HEK293 (cell line): ENCODE measurements around the gene ICAM3.

Experiments
- BCL11B ChIP-seq: fragments of 450-650 bp; formaldehyde crosslinking; IDR thresholded peaks from 2 replicates; pipeline ENCODE4 v1.5.1; 2016; ENCODE audit warnings: low read depth, missing biosample characterization, missing genetic modification characterization
- TRIM28 ChIP-seq: IDR thresholded peaks from 2 replicates; pipeline ENCODE4 v1.6.1; 2011; ENCODE audit warnings: low read length, control low read depth, borderline replicate concordance
- ZBTB8A ChIP-seq: fragments of 450-650 bp; formaldehyde crosslinking; IDR thresholded peaks from 2 replicates; pipeline ENCODE4 v1.5.1; 2016; ENCODE audit warnings: missing biosample characterization, missing genetic modification characterization
- ZFP3 ChIP-seq: fragments of 450-650 bp; formaldehyde crosslinking; IDR thresholded peaks from 2 replicates; pipeline ENCODE4 v1.5.1; 2016; ENCODE audit warnings: low read depth, missing biosample characterization, missing genetic modification characterization
- ZNF10 ChIP-seq: fragments of 450-650 bp; formaldehyde crosslinking; IDR thresholded peaks from 2 replicates; pipeline ENCODE4 v1.5.1; 2017; ENCODE audit warnings: missing biosample characterization, missing genetic modification characterization
- ZNF138 ChIP-seq: fragments of 450-650 bp; formaldehyde crosslinking; IDR thresholded peaks from 2 replicates; pipeline ENCODE4 v1.5.1; 2016; ENCODE audit warnings: missing biosample characterization, missing genetic modification characterization, borderline replicate concordance
- ZNF292 ChIP-seq: fragments of 450-650 bp; formaldehyde crosslinking; IDR thresholded peaks from 2 replicates; pipeline ENCODE4 v1.5.1; 2016; ENCODE audit warnings: low read depth, missing biosample characterization, missing genetic modification characterization, borderline replicate concordance
- ZNF433 ChIP-seq: fragments of 450-650 bp; formaldehyde crosslinking; IDR thresholded peaks from 2 replicates; pipeline ENCODE4 v1.5.1; 2016; ENCODE audit warnings: missing biosample characterization, missing genetic modification characterization, low read depth
- ZNF548 ChIP-seq: fragments of 450-650 bp; formaldehyde crosslinking; IDR thresholded peaks from 2 replicates; pipeline ENCODE4 v1.5.1; 2016; ENCODE audit warnings: missing biosample characterization, missing genetic modification characterization
- ZNF561 ChIP-seq: fragments of 450-650 bp; IDR thresholded peaks from 2 replicates; pipeline ENCODE4 v1.5.1; 2018; ENCODE audit warnings: missing biosample characterization, missing genetic modification characterization, borderline replicate concordance
- ZNF623 ChIP-seq: fragments of 450-650 bp; formaldehyde crosslinking; IDR thresholded peaks from 2 replicates; pipeline ENCODE4 v1.5.1; 2016; ENCODE audit warnings: missing biosample characterization, missing genetic modification characterization
- TF ChIP-seq, protein P1 (sequence below): fragments of 450-650 bp; formaldehyde crosslinking; IDR thresholded peaks from 2 replicates; pipeline ENCODE4 v1.5.1; 2016; ENCODE audit warnings: missing biosample characterization, missing genetic modification characterization
- TF ChIP-seq, protein P2 (sequence below): fragments of 450-650 bp; formaldehyde crosslinking; conservative IDR thresholded peaks from 2 replicates; pipeline ENCODE4 v1.5.1; 2016; ENCODE audit warnings: low read depth, missing biosample characterization, missing genetic modification characterization

DNA sequence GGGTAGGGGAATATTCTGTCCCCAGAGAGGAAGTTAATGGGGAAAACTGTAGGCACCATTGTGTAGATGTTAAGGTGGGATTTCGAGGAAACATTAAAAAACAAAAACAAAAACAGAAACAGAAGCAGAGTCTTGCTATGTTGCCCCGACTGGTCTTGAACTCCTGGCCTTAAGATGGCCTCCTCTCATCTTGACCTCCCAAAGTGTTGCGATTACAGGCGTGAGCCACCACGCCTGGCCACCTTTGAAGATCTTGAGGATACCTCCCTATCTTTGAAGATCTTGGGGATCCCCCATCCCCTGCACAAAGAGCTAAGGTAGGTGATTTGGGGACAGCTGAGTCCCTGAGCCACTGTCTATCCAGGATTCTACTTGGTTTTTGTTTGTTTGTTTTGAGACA lies 553 bp upstream of the ICAM3 start:
- TF ChIP-seq TRIM28 (no peak), ZNF561 (tag by site-specific recombination) (no peak), ZNF433 (tag by site-specific recombination) (no peak), ZFP3 (tag by site-specific recombination) (no peak), ZNF292 (no peak), ZNF548 (tag by site-specific recombination) (no peak), ZNF10 (tag by site-specific recombination) (no peak), ZNF623 (no peak), ZBTB8A (tag by site-specific recombination) (no peak), ZNF138 (tag by site-specific recombination) (no peak), BCL11B (tag by site-specific recombination) (no peak)
- TF ChIP-seq, protein P1, sequence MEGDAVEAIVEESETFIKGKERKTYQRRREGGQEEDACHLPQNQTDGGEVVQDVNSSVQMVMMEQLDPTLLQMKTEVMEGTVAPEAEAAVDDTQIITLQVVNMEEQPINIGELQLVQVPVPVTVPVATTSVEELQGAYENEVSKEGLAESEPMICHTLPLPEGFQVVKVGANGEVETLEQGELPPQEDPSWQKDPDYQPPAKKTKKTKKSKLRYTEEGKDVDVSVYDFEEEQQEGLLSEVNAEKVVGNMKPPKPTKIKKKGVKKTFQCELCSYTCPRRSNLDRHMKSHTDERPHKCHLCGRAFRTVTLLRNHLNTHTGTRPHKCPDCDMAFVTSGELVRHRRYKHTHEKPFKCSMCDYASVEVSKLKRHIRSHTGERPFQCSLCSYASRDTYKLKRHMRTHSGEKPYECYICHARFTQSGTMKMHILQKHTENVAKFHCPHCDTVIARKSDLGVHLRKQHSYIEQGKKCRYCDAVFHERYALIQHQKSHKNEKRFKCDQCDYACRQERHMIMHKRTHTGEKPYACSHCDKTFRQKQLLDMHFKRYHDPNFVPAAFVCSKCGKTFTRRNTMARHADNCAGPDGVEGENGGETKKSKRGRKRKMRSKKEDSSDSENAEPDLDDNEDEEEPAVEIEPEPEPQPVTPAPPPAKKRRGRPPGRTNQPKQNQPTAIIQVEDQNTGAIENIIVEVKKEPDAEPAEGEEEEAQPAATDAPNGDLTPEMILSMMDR (tag by site-specific recombination): no peak
- TF ChIP-seq, protein P2, sequence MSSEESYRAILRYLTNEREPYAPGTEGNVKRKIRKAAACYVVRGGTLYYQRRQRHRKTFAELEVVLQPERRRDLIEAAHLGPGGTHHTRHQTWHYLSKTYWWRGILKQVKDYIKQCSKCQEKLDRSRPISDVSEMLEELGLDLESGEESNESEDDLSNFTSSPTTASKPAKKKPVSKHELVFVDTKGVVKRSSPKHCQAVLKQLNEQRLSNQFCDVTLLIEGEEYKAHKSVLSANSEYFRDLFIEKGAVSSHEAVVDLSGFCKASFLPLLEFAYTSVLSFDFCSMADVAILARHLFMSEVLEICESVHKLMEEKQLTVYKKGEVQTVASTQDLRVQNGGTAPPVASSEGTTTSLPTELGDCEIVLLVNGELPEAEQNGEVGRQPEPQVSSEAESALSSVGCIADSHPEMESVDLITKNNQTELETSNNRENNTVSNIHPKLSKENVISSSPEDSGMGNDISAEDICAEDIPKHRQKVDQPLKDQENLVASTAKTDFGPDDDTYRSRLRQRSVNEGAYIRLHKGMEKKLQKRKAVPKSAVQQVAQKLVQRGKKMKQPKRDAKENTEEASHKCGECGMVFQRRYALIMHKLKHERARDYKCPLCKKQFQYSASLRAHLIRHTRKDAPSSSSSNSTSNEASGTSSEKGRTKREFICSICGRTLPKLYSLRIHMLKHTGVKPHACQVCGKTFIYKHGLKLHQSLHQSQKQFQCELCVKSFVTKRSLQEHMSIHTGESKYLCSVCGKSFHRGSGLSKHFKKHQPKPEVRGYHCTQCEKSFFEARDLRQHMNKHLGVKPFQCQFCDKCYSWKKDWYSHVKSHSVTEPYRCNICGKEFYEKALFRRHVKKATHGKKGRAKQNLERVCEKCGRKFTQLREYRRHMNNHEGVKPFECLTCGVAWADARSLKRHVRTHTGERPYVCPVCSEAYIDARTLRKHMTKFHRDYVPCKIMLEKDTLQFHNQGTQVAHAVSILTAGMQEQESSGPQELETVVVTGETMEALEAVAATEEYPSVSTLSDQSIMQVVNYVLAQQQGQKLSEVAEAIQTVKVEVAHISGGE: no peak
